HG03039 (cell line): ENCODE data around the gene CA5A.

ENCODE experiments used
- ATAC-seq: cut with Tn5 transposase; IDR thresholded peaks from one replicate; pipeline ENCODE4 v1.9.1; 2021; ENCODE audit warnings: mild to moderate bottlenecking, moderate library complexity; ENCODE audit not compliant: unreplicated experiment

The CA5A gene

DNA sequence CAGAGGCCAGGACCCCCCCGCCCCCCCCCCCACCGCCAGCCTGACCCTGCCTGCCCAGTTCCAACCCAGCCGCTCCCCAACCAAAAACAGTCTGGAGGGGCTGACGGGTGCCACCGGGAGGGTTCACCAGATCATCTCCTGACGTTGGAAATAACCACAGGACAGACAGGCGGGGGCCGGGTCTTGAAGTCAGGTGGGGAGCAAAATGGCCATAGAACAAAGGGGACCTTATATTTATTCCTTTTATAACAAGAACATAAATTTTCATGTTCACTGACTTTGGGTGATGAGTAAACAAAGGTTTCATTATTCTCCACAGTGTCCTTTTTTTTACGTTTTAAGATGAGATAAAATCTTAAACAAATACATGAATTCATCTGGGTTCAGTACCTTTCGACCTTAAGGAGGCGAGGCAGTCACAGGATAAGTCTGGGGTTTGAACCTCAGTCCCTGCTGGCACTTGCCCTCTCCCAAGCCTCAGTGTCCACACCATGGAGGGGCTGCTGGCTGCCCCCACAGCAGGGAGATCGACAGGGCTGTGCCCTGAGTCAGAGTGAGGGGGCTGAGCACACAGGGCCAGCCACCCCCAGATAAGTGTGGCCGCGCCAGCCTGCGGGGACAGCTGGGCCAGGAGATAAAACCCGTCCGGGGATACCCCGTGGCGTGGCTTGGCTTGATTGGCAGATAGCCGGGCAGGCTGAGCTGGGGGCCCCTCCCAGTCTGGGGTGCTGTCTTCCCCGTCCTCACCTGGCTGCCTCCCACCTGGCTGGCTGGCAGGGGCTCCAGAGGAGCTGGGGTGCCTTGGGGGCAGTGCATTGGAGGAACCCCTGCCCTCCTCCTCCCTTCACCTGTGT lies 82.0 kb downstream of the CA5A start:
- no peak for ATAC-seq

DNA sequence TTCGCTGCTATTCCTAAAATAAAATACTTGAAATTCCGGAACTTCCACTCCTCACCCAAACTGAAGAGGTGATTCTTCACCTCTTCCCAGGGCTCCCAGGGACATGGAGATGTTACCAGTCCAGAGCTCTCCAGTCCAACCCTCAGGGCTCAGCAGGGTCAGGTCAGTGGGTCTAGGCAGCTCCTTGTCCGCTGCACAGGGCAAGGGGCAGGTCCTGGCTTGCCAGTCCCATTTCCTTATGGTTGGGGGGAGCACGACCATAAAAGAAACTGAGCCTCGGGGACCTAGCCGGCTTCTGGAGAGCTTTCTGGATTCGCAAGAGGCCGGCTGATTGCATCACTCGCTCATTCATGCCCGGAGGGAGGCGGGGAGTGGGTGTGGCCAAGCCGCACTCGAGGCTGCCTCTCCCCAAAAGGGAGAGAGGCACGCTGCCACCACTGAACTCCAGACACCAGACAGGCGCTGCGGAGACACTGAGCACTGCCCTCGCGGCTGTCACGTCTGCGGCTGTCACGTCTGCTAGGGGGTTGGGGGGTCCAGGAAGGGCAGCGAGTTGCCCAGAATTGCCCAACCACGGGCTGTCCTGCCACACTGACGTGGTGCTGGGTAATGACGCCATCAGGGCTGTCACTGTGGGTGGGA lies 82.8 kb downstream of the CA5A start:
- peak; percentile 38 for ATAC-seq

DNA sequence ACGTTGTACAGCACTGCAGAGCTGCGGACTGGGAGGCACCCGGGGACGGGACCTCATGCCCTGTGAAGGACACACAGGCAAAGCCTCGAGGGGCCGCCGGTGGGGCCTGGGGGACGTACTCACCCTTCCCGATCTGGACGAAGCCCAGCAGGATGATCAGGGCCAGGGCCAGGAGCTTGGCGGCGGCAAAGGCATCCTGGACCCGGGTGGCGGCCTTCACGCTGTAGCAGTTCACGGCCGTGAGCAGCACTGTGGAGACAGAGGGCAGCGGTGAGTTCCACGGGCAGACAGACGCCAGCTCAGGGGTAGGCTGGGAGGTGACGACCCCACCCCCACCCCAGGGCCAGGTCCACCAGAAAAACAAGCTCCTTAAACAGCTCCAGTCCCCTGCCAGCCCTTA lies 84.7 kb downstream of the CA5A start:
- no peak for ATAC-seq

DNA sequence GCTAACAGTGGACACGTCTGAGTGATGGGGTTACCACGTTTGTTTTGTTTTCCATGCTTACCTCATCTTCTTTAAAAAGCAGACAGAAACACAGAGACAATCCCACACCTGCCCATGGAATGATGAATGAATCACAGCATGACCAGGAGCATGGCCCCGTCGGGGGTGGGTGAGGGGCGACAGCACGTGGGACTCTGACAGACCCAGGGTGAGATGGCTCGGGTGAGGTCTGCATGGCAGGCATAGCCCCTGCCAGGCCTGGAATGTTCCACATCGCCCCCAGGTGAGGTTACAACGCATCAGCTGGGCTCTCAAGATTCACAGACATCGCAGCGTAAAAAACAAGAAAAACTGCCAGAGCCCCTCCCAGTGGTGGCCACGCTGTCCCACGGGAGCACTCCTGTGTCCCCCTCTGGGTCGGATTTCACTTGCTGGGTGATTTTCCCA lies 85.2 kb downstream of the CA5A start:
- ATAC-seq = no peak

DNA sequence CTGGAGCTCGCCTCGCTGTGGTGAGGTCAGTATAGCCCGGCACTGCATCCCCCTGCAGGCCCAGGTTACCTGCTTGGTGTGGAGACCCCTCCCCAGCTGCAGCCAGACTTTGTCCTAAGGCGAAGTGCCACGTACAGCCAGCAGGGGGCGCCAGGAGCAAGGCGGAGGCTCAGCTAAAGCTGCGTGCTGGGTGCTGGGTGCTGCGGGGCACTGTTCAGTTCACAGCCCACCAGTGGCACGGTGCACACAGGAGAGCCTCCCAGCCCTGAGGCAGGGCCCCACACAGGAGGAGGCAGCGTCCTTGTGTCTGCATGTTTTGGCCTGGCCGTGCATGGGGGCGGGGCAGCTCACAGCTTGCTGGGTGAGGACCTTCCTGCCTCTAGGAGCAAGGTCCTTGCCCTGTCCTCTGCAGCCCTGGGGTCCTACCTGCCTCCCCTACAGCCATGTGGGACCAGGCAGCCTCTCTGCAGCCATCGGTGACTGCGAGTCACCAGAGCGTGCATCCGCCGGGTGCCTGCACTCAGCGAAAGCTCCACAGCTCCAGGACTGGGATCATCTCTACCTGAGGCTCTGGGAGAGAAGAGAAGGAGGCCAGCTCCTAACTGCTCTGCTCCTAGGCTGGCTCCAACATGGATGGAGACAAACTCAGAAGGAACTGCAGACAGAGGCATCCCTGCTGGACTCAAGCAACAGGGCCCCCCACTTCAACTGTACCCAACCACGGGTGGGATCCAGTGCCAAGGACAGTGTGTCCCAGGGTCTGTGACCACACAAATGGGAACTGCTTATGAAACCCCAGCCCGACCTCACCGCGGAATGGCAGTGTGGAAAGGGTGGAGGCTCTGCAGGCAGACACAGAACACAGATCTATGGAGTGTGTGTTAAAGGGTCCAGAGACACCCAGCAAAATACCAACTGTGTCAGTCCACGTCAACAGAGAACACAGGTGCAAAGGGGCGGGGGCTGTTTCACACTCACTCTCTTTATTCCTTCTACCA lies 86.0 kb downstream of the CA5A start:
- ATAC-seq = no peak

DNA sequence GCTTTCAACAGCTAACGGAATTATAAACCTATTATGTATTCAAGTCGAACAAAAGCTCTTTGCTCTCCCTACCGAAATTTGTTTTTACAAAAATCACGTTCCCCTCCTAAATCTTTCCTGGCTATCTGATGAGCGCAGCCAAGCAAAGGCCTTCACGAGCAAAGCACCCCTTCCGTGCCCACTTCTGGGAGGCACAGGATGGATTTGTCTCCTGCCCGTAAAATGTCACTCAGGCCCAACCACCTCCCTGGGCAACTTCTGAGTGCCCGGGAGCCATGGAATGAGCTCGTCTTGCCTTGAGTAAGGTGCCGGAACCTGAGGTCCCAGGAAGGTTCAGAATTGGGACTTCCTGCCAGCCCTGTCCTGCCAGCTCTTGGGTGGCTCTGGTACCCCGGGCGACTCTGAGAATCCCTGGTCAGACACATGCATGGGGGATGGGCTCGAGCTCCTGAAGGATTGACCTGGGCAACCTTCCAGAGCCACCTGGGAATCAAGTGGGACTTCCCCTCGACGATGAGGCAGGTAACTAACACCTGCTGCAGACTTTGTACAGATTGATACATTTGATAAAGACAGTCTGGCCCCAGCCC lies 86.8 kb downstream of the CA5A start:
- no peak for ATAC-seq

DNA sequence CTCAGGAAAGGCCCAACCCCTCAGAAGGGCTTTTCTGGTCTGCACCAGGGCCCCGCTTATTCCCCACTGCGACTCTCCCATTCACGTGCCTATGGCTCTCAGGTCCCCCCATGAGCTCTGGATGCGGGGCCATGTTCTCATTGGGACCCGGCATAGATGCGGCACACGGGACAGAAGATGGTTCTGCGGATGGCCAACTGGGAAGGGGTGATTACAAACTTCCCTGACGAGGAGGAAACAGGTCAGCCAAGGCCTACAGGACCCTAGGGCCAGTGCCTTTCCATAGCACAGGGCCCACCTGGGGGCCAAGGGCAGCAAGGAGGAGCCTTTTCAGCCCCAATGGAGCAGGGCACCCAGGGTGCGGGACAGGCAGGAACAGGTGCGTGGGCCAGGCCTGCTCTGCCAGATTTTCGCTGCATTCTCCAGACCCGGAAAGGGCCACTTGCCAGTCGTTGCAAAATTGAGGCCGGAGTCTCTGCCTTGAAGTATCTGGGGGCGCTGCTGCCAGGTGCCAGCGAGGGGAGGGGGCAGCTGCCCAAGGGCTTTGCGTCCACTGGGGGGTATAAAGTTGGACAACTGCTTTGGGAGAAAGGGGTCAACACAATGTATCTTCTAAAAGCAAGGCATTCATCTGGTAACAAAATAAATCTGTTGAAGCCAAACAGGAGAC lies 87.5 kb downstream of the CA5A start:
- ATAC-seq = no peak

DNA sequence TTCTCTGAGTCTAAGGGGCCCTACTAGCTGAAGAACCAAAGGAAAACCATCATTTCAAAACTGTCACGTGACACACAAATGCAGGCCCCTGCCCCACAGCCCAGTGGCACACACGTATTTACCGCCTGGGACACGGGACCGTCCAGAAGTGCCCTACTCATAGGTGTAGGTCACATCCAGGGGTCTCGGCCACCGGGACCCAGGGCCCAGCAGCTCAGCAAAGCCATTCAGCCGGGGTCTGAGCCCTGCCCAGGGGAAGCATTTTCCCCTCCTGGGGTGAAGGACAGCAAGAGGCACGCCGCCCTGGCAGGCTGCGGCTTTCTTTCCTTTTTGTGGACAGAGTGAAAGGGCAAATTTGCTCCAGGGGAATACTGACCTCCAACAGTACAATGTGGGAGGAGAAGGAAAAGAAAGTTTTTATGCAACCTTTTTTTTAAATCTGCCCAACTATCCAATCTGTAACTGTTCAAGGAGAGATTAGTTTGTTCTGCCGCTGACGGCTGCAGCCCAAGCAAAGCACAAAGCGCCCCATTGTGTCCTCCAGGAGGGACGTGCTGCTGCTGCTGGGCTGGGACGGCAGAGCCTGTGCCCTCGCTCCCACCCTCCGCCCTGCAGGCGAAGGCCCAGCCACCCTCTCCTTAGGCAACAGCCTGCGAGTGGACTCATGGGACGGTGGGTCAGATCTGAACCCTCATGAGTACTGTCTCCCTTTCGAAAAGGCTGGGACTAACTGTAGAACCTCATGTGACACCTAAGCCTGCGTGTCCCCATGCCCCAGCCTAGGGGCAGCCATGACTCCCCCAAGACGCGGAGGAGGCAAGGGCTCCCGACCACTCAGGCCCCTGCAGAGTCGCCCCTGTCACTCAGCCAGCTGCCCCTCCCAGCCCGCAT lies 88.3 kb downstream of the CA5A start:
- ATAC-seq = no peak

DNA sequence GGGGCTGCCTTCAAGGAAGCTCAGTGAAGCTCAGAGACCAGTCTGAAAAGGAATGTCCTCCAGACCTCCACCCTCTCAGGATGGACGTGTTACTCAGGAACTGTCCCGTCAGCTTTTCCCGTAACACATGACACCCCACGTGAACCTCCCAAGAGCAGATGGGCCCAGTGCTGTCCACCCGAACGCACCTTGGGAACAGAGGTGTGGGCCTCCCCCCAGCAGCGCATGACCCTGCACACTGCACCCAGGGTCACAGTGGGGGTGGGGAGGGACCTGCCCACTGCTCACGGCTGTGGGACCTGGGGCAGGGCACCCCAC lies 88.9 kb downstream of the CA5A start:
- ATAC-seq = no peak

DNA sequence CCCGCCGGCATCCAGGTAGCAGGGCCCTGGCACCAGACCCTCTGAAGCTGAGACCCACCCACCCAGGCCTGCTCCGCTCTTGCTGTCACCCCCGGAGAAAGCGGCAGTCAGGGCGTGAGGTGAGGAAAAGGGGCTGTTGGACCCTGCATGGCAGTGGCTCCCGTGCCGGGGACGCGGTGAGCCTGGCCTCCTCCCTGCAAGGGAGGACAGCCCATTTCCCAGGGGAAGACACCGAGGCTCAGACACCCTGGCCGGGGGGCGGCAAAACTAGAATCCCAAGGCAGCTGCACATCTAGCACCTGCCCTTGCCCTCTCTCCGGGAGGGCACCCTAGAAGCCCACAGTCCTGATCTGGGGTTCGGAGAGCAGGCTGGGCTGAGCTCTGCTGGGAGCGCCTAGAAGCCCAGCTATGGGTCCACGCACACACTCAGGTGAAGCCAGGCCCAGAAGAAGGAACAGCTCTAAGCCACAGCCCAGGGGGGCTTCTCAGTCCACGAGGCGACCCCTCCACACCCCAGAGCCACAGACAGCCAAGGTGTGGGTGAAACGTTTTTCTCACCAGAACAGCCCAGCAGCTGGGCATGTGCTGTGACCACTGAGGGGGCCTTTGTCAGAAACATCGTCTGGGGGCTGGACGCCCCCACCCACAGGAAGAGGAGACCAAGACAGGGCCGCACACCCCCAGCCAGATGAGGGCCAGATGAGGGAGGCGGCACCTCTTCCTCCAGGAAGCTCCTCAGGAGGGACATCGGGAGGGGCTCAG lies 89.4 kb downstream of the CA5A start:
- no peak for ATAC-seq

DNA sequence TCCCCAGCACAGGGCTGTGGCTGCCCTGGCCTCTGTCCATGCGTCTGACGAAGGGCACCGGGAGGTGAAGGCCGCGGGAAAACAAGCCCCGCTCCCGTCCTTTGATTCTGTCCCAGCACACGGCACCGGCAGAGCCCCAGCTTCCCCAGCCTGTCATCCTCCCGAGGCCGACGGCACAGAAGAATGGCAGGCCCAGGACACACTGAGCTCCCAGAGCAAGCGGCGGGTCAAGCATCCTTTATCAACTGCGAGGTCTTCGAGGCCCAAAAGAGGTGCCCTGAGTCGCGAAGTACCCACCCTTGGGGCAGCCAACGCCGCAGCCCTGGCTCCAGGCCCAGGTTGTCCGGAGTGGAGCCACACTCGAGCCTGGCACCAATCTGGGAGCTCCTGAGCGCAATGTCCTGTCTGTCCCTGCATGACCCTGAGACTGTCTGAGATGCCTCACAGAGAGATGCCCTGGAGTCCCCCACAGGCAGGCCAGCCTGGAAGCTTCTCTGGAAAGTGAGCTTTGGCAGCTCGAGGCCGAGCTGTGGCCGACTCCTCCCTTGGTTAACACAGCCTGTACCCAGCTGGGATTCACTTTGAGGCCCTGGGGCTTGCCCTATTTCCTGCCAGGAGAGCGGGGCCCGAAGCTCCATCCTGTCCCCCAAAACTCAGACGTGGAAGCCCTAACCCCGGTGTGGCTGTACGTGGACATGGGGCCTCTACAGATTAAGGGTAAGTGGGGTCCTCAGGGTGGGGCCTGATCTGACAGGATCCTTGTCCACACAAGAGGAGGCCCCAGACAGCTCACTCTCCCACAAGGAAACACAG lies 90.3 kb downstream of the CA5A start:
- ATAC-seq = no peak

DNA sequence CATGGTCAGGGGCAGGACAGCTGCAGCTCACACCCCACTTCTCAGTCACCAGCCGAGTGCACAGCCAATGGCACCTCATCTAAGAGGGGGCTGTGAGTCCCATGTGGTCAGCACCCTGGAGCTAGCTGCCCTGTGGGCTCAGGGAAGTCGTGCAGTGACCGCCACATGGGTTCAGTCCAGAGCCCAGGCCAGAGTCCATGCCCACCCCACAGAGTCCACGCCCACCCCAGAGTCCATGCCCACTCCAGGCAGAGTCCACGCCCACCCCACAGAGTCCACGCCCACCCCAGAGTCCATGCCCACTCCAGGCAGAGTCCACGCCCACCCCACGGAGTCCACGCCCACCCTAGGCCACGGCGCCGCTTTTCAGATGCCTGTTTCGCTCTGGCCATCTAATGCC lies 91.1 kb downstream of the CA5A start:
- ATAC-seq = no peak

DNA sequence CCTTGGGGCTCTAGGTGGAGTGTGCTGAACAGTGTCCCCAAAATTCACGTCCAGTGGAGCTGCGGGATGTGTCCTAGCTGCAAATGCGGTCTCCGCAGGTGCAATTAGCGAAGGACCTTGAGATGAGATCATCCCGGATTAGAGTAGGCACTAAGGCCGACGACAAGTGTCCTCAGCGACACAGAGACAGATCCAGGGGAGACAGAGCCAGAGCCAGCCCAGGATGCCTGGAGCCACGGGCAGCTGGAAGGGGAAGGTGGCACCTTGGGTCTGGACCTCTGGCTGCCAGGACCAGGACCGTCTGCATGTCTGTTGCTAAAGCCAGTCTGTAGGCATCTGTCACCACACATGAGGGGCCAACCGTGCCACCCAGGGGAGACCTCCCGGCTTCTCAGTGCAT lies 91.5 kb downstream of the CA5A start:
- no peak for ATAC-seq

DNA sequence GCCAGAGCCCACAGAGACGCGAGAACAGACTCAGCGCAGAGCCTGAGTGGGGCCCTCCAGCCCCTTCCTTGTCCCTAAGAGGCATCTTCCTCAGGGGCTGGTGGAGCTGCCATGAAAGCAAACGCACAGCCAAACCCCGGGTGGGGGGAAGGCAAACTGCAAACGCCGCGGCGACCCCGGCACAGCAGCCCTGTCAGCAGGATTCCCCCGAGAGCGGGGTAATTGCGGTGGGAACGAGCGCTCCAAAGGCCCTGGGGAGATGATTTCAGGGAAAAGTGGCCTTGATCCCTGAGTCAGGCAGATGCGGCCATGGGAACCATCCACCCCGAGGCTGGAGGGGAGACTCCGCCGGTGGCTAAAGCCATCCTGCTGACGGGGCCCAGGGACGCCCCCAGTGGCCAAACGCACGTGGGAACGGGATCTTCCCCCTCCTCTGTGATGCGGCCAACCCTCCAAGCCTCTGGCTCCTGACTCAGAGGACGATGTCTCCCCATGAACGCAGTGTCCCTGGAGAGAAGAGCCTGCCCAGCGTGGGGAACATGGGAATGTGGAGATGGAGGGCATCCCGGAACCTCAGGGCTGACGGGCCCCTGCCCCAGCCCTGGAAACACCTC lies 92.1 kb downstream of the CA5A start:
- ATAC-seq = no peak

DNA sequence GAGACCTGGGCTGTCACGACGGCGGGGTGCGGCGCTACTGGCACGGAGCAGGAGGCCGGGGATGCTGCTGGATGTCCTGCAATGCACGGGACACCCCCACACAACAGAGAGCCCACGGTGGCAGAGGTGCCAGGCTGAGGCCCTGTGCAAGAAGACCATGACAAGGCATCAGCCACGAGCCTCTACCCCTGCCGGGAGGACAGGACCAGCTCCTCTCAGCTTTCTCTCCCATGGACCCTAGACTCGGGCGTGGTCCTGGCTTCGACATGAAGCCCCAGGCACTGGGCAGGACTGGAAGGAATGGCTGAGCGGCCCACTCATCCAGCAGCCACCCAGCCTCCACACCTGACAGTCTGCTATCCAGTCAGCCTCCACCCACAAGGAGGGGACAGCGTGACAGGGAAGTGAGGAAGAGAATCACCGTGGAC lies 92.6 kb downstream of the CA5A start:
- no peak for ATAC-seq

DNA sequence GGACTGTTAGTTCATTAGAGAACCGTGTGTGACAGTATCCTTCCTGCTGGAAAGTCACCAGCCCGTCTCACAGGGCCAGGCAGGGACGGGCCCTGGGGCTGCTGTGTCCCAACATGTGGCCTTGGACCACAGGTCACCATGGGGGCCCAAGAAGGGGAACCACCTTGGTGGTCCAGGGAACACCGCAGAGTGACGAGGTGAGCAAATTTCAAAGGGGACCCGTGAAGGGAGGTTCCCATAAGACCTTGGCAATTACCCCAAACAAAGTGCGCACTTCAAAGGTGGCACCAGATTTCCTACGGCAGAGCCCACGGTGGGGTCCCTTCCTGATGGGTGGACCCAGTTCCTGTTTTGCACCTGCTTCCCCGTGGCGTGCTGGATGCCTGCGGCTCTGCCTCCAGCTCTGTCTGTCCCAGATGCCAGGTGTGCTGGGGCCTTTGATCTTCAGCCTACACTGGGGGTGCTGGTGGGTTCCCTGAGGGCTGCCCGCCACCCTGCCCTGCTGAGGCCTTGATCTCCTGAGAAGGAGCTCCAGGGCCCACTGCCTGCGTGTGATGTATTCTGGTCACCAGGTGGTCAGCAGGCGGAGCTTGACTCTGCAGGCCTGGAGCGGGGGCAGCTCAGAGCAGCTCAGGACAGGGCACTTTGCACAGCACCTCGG lies 94.0 kb downstream of the CA5A start:
- no peak for ATAC-seq
